Measurements from ENCODE around the gene LIMA1.
"Not testable (repeated sequence)": the region's sequence is repeated elsewhere in the genome, so short reads cannot be mapped to it uniquely, and the experiment has no call there.

The LIMA1 gene

GRCh38 chr12:50287271-50287670, 4.0 kb upstream of the LIMA1 start:
- in situ Hi-C loops (cut with MboI; ENCODE audit: low sequenced_read_pairs) = no loop called here

- in situ Hi-C loops (cut with MboI; ENCODE audit: low sequenced_read_pairs) = no loop called here
These were observed 1.9 kb upstream of the LIMA1 start for GRCh38 chr12:50285253-50285652.

GRCh38 chr12:50282721-50283228, 545 bp downstream of the LIMA1 start:
- in situ Hi-C loops (cut with MboI; ENCODE audit: low sequenced_read_pairs) = no loop called here

- in situ Hi-C loops (cut with MboI; ENCODE audit: low sequenced_read_pairs) = no loop called here
These were observed 3.8 kb downstream of the LIMA1 start for GRCh38 chr12:50279501-50279900.

- in situ Hi-C loops (cut with MboI; ENCODE audit: low sequenced_read_pairs) = no loop called here
These were observed 6.2 kb downstream of the LIMA1 start for GRCh38 chr12:50276912-50277671.

- in situ Hi-C loops (cut with MboI; ENCODE audit: low sequenced_read_pairs) = no loop called here
These were observed 7.3 kb downstream of the LIMA1 start for GRCh38 chr12:50276068-50276467.

- in situ Hi-C loops (cut with MboI; ENCODE audit: low sequenced_read_pairs) = no loop called here
These were observed 7.8 kb downstream of the LIMA1 start for GRCh38 chr12:50275556-50275955.

- in situ Hi-C loops (cut with MboI; ENCODE audit: low sequenced_read_pairs) = not testable (repeated sequence)
These were observed 8.2 kb downstream of the LIMA1 start for GRCh38 chr12:50275127-50275526.

GRCh38 chr12:50271724-50272247, 11.5 kb downstream of the LIMA1 start:
- in situ Hi-C loops (cut with MboI; ENCODE audit: low sequenced_read_pairs) = no loop called here

- in situ Hi-C loops (cut with MboI; ENCODE audit: low sequenced_read_pairs) = no loop called here
These were observed 14.8 kb downstream of the LIMA1 start for GRCh38 chr12:50268482-50268881.

GRCh38 chr12:50265770-50266524, 17.4 kb downstream of the LIMA1 start:
- in situ Hi-C loops (cut with MboI; ENCODE audit: low sequenced_read_pairs) = no loop called here

GRCh38 chr12:50263832-50264231, 19.5 kb downstream of the LIMA1 start:
- in situ Hi-C loops (cut with MboI; ENCODE audit: low sequenced_read_pairs) = no loop called here

GRCh38 chr12:50261654-50262053, 21.7 kb downstream of the LIMA1 start:
- in situ Hi-C loops (cut with MboI; ENCODE audit: low sequenced_read_pairs) = no loop called here

- in situ Hi-C loops (cut with MboI; ENCODE audit: low sequenced_read_pairs) = no loop called here
These were observed 25.2 kb downstream of the LIMA1 start for GRCh38 chr12:50258167-50258551.

- in situ Hi-C loops (cut with MboI; ENCODE audit: low sequenced_read_pairs) = no loop called here
These were observed 25.8 kb downstream of the LIMA1 start for GRCh38 chr12:50257236-50258166.

- in situ Hi-C loops (cut with MboI; ENCODE audit: low sequenced_read_pairs) = no loop called here
These were observed 26.6 kb downstream of the LIMA1 start for GRCh38 chr12:50256761-50257160.

GRCh38 chr12:50252977-50253602, 30.2 kb downstream of the LIMA1 start:
- in situ Hi-C loops (cut with MboI; ENCODE audit: low sequenced_read_pairs) = no loop called here

GRCh38 chr12:50251619-50252252, 31.6 kb downstream of the LIMA1 start:
- in situ Hi-C loops (cut with MboI; ENCODE audit: low sequenced_read_pairs) = no loop called here

GRCh38 chr12:50249464-50250182, 33.7 kb downstream of the LIMA1 start:
- in situ Hi-C loops (cut with MboI; ENCODE audit: low sequenced_read_pairs) = no loop called here

Data from HL-60/S4 treated with phorbol 12-myristate 13-acetate at 8.2 ng/mL for 4 days and 3 days (cell line).